HG02943 (cell line): ENCODE results near the gene CD40.

Source experiments
- ATAC-seq: cut with Tn5 transposase; IDR thresholded peaks from one replicate; pipeline ENCODE4 v1.9.1; 2021; ENCODE audit warnings: mild to moderate bottlenecking, low read depth, moderate library complexity; ENCODE audit not compliant: unreplicated experiment

The CD40 gene

GRCh38 chr20:46169245-46170171 is 51.4 kb downstream of the CD40 start:
- ATAC-seq = no peak

GRCh38 chr20:46171476-46171875 is 53.4 kb downstream of the CD40 start:
- ATAC-seq = no peak

GRCh38 chr20:46171909-46172308 is 53.8 kb downstream of the CD40 start:
- ATAC-seq = no peak

- no peak for ATAC-seq
Observed at GRCh38 chr20:46172455-46172854, 54.3 kb downstream of the CD40 start.

GRCh38 chr20:46172961-46173536 is 54.9 kb downstream of the CD40 start:
- ATAC-seq = no peak

GRCh38 chr20:46173652-46174468 is 55.7 kb downstream of the CD40 start:
- ATAC-seq = no peak

GRCh38 chr20:46174469-46175126 is 56.5 kb downstream of the CD40 start:
- ATAC-seq = no peak

- ATAC-seq = no peak
Observed at GRCh38 chr20:46175127-46175494, 57.0 kb downstream of the CD40 start.

GRCh38 chr20:46176739-46177378 is 58.7 kb downstream of the CD40 start:
- no peak for ATAC-seq

- ATAC-seq = no peak
Observed at GRCh38 chr20:46177768-46178167, 59.7 kb downstream of the CD40 start.

- no peak for ATAC-seq
Observed at GRCh38 chr20:46178891-46179290, 60.8 kb downstream of the CD40 start.
